ENCODE measurements around the gene PGAP6.

PGAP6 gene

GRCh38 chr16:322476-323143 is 59.2 kb downstream of the PGAP6 start:
- no peak for DNase-seq

GRCh38 chr16:321532-321931 is 60.2 kb downstream of the PGAP6 start:
- DNase-seq: no peak

All from DMS 273 treated with DMSO at 0.1 percent for 48 hours (cell line).